GM19023 (cell line): ENCODE results near the gene EPAS1.

Experiments used
- ATAC-seq: cut with Tn5 transposase; IDR thresholded peaks from one replicate; pipeline ENCODE4 v1.9.1; 2021; ENCODE audit warnings: mild to moderate bottlenecking, moderate library complexity; ENCODE audit not compliant: unreplicated experiment

The EPAS1 gene

DNA sequence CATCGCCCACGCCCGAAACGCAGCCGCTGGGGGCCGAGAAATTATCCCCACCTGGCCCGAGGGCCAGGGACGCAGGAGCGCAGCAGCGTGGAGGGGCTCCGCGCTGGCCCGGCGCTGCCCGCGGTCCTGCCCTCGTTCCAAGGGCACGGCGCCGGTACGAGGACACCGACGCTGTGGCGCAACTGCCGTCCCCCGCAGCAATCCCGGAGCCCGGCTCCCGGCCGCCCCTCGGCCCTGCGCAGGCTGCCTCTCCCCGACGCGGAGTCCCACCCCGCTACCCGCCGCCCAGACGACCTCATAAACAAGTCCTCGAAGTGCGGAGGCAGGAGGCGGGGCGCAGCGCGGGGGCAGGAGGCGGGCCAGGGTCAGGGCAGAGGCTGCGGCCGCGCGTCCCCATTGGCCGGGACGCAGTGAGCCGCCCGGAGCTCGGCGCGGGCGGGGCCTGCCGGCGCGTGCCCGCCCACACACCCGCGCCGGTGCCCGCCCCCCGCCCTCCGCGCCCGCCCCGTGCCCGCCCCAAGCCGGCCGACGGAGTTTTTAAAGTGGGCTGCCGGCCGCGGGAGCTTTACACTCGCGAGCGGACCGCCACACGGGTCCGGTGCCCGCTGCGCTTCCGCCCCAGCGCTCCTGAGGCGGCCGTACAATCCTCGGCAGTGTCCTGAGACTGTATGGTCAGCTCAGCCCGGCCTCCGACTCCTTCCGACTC lies at the start of gene EPAS1:
Gene EPAS1 (plus strand): TSS at position 568 of the 706 bp plus-strand sequence. CDS start 505 bp downstream, outside the sequence.
- ATAC-seq = peak; percentile 86

DNA sequence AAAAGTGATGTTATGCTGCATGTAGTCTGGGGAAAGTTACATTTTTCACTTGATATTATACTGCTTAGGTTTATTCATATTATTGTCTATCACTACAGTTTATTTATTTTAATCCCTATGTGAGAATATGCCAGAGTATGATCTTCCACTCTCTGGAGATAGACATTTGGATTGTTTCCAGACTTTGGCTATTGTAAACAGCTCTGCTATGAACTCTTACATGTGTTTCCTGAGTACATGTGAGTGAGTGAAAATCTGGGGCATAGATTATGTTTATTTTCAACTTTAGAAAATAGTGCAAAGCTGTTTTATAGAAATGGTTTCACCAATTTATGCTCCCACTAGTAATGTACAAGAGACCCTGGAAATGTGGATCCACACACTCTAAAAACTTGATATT lies 49.0 kb upstream of the EPAS1 start:
- no peak for ATAC-seq

DNA sequence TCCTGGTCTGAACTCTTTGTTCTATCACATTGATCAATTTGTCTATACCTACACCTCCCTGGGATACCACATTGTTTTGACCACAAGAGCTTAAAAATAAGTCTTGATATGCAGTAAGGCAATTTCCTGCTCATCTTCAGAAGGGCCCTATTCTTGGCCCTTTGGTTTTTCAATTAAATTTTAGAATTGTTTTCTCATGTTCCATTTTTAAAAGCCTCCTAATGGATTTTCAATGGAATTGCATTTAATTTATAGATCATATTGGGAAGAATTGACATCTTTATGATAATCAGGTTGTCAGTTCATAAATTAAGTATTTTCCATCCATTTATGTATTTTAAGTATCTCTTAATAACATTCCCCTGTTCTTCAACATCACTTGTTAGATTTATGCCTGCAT lies 47.6 kb upstream of the EPAS1 start:
- no peak for ATAC-seq

DNA sequence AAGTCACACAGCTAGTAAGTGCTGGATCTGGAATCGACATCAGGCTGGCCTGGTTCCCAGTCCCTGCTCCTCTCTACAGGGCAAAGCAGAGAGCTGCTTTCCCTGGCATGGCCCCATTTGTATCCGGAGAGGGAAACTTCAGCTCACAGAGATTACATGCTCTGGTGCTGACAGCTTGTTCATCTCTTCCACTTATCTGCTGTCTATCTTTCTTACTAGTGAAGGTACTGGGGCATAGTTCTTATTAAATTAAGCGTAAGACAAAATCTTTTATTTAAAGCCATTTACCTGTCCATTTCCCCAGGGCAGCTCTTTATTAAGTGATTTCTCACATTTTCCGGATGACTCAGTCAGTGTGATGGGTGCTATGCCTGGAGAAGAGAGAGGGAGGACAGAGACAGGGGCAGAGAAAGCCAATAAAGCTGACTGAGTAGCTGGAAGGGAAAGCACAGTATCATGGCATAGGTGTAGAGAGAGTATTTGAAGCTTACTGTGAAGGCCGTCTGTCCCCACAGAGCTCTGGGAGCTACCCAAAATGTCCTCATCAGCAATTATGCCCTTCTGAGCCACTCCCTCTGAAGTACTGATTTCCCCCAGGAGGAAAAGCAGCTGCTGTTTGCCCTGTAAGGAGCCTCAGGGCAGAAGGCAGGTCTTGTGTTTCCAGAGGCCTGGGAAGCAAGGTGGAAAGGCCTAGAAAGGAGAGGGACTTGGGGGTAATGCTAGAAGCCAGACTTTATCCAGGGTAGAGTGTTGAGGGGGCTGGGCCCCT lies 44.1 kb upstream of the EPAS1 start:
- no peak for ATAC-seq

DNA sequence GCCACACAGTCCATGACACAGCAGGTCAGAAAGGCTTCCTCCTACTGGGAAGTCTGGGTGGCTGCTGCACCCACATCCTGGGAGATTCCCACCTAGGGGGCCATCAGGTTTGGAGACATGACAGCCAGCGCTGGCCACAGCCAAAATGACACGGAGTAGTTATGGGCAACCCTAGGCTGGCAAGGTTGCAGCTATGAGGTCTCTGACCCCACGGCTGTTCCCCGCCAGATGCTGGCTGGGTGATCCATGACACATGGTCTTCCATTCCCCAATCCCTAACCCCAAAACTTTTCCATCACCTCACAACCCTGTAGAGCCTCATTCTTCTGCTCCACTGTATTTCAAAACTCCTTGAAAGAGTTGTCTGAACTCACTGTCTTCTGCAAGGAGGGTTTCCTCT lies 42.7 kb upstream of the EPAS1 start:
- ATAC-seq = no peak

DNA sequence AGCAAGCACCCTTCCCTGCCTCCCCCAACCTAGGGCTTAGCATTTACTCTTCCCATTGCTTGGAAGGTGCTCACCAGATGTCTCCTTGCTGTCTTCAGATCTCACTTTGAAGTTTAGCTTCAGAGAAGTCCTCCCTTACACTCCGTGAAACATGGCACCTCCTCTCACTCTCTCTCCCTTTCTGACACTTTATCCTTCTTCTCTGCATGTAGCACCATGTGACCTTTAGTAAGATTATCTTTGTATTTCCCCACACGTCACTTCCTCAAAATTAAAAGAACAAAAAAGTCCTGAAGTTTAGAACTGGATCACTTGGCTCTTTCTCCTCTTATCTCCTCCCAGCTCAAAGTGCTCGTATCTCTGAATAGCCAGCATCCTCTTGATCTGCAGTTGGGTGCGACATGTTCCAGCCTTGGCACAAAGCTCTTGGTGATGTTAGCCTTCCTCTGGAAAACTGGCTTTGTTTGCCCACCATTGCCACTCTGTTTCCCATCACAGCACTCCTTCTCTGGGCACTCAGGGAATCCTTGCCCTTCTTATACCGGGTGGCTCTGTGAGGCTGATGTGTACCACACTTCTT lies 40.6 kb upstream of the EPAS1 start:
- ATAC-seq = no peak

DNA sequence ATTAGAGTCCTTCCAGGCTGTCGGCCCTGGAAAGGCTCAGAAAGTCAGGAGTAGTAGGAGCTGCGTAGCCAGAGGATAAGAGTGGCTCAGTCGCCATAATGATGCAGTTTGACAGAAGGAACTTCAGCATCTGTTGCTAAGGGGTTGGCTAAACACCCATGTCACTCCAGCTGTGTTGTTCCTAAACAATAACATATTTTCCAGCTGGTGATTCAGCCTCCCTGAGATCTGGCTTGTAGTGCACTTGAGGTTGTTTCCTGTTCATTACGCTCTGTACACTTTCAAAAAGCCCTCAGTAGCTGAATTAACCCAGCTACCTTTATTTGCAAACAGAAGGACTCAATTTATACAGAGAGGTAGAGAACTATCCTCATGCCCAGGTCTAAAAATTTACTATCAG lies 39.7 kb upstream of the EPAS1 start:
- ATAC-seq = no peak

DNA sequence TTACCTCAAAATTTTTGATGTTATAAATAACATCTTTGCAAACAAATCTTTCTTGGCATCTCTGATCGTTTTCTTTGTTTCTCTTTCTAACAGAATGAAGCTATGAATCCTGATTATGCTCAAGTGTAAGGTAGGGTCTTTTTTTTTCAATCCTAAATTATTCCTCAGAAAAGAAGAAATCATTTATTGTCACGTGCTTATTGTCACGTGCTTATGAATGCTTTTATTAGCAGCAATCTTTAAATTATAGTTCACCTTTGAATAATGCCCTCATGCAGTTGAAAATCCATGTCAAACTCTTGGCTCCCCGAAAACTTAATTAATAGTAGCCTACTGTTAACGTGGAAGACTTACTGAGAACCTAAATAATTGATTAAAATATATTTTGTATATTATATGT lies 39.2 kb upstream of the EPAS1 start:
- ATAC-seq = no peak

DNA sequence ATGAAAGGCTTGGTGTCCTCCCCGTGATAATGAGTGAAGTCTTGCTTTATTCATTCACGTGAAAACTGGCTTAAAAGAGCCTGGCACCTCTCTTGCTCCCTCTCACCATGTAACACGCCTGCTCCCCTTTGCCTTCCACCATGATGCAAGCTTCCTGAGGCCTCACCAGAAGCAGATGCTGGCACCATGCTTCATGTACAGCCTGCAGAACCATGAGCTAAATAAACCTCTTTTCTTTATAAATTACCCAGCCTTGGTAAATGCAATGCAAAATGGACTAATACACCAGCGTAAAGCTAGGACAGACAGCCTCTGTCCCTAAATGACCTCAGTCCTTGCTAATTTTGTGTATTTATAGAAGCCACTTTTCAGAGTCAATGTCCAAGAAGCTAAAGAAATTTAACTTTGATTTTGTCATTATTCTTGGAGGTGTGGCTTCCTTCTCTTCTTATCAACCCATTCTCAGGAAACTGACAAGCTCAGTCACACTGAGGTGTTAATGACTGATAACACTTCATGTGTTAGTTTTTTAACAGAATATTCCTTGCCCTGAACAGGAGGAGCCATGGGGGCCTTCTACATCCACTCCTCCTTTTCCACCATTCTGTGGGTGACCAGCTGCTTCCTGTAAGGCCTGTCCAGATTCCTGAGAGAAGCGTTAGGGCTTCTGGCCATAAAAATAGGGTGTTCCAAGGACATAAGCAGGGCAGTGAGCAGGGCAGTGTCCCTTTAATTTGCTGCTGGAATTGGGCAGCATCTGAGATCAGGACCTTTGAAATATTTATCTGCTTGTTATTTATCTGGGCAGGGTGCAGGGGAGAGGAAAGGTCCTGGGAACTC lies 38.0 kb upstream of the EPAS1 start:
- no peak for ATAC-seq

DNA sequence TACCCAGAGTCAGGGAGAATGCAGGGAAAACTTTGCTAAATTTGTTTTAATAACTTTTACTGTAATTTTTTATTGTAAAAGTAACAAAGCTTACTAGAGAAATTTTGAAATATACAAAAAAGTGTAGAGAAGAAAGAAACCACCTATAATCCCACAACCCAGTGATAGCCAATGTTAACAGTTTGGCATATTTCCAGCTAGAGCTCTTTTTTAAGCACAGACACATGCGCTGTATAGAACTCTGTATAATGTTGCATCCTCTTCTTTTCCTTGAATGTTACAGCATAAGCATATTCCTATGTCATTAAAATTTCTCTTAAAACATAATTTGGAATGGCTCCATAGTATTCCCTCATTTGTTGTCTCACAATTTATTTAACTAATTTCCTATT lies 37.4 kb upstream of the EPAS1 start:
- no peak for ATAC-seq

DNA sequence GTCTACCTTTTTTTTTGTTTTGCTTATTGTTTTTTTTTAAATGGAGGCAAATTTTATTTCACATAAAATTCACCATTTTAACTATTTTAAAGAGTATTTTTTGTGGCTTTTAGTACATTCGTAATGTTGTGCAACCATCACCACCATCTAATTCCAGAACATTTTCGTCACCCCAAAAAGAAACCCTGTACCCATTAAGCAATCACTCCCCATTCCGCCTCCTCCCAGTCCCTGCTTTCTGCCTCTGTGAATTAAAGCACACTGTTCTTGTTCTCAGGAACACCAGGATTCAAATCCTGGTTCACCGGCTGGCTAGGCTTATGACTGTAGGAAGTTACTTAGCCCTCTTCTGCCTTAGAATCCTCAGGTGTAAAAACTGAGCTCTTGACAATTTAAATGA lies 36.9 kb upstream of the EPAS1 start:
- no peak for ATAC-seq

DNA sequence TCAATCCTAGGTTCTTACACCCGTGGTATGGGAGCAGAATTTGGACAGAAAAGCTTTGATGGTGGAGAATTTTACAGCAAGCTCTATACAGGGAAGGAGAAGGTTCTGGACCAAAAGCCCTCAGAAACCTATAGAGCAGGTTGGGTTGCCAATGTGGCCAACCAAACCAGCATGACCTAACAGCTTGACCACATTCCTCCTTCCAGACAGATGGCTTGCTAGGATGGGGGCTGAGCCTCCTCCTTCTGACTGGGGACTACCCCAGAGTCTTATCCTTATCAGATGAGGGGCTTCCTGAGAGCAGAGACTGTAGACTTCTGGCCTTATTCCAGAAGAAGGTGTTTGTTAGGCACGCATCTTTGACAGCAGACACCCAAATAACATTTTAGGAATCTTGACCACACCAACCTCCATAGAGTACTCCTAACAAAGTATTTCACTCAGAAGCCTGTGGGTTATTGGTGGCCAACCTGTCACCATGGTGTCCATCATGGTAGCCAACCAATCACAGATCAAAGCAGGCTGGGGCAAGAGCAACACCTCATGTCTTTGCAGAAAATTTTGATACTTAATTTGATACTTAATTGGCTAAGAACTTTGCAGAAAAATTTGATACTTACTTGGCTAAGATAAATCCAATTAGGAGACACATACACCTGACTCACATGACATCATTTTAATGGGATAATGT lies 34.8 kb upstream of the EPAS1 start:
- ATAC-seq = no peak

DNA sequence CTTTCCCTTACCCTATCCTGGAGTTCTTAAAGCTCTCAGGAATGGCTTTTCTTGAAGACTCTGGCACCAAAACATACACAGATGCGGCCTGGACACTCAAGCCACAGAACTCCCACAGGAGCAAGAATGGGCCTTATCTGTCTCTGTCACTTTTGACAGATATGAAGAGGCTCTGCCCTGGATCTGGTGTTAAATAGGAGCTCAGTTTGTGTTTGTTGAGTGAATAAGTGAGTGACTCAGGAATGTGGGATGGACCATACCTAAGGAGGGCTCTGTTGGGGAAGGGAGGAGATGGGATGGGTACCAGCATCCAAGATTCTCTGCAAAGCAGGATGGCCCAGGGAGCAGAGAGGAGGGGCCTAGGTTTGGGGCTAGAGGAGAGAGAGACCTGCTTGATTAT lies 33.9 kb upstream of the EPAS1 start:
- ATAC-seq = no peak

DNA sequence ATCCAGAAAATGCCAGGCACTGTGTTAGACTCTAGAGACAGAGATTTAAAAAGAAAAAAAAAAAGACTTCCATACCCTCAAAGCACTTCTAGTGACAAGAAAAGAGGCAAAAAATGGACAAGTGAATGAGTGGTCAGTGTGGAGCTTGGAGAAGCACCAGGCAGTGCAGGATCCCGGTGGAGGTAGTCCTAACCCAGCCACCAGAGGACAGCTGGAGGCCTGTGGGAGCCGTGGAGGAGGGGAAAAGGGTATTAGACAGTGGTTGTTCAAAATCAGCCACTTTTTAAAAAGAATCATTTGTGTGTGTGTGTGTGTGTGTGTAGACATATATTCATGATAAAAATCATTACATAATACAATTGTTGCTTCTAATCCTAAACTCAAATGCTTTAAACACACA lies 32.8 kb upstream of the EPAS1 start:
- ATAC-seq = no peak

DNA sequence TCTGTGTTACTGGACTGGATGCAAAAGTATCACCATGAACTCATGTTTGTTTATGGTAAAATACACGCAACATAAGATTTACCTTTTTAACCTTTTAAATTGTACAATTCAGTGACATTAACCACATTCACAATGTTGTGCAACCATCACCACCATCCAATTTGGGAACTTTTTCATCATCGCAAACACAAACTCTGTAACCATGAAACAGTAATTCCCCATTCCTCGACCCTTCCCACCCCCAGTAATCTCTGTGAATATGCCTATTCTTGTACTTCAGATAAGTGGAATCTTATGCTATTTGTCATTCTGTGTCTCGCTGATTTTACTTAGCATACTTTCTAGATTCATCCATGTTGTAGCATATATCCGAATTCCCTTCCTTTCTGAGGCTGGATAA lies 31.1 kb upstream of the EPAS1 start:
- no peak for ATAC-seq

DNA sequence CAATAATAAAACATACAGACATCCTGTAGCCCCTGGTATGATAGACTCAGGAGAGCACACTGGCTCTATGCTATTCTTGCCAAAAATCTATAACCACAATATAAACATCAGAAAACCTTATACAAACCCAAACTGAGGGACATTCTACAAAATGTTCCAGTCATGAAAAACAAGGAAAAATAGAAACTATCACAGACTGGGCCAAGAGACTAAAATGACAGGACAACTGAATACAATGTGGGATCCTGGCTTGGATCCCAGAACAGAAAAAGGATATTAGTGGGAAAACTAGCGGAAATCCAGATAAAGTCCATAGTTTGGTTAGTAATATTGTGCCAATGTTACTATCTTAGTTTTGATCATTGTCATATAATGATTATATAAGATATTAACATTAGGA lies 29.6 kb upstream of the EPAS1 start:
- ATAC-seq = no peak

DNA sequence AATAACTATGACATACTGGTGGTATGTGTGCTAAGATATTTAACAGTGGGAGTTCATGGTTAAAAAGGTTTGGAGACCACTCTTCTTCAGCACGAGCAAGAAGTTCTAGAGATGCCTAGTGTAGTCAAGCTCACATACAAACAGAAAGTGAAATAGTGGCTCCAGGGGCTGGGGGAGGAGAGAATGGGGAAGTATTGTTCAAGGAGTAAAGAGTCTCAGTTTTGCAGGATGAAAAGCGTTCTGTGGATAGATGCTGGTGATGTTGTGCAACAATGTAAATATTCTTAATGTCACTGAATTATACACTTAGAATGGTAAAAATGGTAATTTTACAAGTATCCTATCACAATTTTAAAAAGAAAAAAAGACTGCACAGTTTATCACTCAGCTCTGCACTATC lies 29.0 kb upstream of the EPAS1 start:
- ATAC-seq = no peak

DNA sequence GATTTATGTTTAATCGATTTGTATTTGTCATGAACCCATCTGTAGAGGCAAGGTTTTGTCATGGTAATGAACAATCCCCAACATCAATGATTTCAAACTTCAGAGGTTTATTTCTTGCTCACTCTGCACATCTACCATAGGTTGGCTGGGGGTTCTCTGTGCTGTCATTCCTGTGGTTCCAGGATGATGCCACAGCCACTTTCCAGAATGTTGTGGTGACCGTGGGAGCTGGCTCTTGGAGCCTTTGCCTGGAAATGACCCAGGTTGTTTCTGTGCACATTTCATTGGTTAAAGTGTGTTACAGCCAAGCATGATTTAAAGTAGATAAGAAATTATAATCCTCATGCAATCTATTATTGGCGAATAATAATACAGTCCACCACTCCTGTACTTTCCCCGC lies 28.2 kb upstream of the EPAS1 start:
- no peak for ATAC-seq

DNA sequence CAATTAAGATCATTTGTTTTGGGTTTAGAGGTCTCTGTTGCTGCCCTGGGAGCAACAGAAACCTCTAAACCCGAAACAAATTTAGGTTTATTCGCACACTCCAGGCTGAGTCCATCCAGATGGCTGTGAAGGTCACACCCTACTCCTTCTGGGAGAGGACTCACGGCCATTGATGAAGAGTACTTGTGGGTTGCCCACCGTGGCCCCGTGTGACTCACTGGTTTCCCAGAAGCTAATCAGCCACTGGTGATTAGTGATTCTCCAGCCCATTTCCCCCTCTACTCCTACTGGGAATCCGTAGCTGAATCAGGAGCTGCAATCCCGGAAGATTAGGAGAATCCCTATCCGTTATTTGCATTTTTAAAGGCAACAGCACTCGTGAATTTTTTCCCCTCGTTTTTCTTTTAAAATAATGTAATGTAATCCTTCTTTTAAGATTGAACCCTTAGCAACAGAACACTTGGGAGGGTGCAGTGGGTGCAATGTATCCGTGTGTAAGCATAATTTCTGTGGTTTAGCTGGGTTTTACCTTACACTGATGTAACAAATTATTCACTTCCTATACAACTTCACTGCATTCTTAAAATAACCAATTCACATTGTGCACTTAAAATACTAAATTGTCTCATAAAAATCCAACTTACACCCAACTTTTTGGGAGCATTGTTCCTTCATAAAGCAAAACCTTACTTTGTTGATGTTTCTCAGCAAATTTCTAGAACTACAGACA lies 27.5 kb upstream of the EPAS1 start:
- ATAC-seq = no peak

DNA sequence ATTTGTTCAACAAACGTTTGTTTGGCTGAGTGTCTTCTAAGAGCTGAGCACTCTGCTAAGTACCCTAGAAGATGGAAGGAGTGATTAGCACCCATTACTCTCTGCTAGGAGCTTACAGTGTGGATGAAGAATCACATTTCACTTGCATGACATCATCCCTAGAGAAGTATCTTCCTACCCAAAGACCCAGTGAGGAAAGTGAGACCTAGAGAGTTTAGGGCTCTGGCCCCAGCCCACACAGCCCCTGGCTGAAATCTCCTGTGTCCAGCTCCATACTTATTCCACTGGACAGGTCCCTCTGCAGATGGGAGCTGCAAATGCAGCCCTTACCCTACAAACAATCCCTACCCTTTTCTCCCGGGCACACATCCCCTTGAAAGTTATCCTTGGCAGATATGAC lies 26.8 kb upstream of the EPAS1 start:
- no peak for ATAC-seq
